ENCODE measurements around the gene BRD4.
A peak's percentile ranks its signal among the peaks of the same experiment; 100 is the strongest.

Gene BRD4

GRCh38 chr19:15248648-15249527 is 83.5 kb downstream of the BRD4 start:
- peak; percentile 35 for DNase-seq (ENCODE audit: low spot score)

- no peak for DNase-seq (ENCODE audit: low spot score)
These were observed 84.2 kb downstream of the BRD4 start for GRCh38 chr19:15248106-15248505.

- no peak for DNase-seq (ENCODE audit: low spot score)
These were observed 85.0 kb downstream of the BRD4 start for GRCh38 chr19:15247107-15248014.

- no peak for DNase-seq (ENCODE audit: low spot score)
These were observed 86.2 kb downstream of the BRD4 start for GRCh38 chr19:15246198-15246481.

- DNase-seq (ENCODE audit: low spot score) = no peak
These were observed 86.8 kb downstream of the BRD4 start for GRCh38 chr19:15245370-15246197.

GRCh38 chr19:15244808-15245207 is 87.5 kb downstream of the BRD4 start:
- DNase-seq (ENCODE audit: low spot score) = no peak

GRCh38 chr19:15244106-15244803 is 88.1 kb downstream of the BRD4 start:
- no peak for DNase-seq (ENCODE audit: low spot score)

- DNase-seq (ENCODE audit: low spot score) = no peak
These were observed 88.9 kb downstream of the BRD4 start for GRCh38 chr19:15243236-15243957.

- no peak for DNase-seq (ENCODE audit: low spot score)
These were observed 91.0 kb downstream of the BRD4 start for GRCh38 chr19:15241259-15241910.

GRCh38 chr19:15240515-15240914 is 91.8 kb downstream of the BRD4 start:
- no peak for DNase-seq (ENCODE audit: low spot score)

GRCh38 chr19:15239337-15239949 is 92.9 kb downstream of the BRD4 start:
- DNase-seq (ENCODE audit: low spot score) = no peak

- no peak for DNase-seq (ENCODE audit: low spot score)
These were observed 93.6 kb downstream of the BRD4 start for GRCh38 chr19:15238639-15239155.

- no peak for DNase-seq (ENCODE audit: low spot score)
These were observed 94.3 kb downstream of the BRD4 start for GRCh38 chr19:15237759-15238638.

GRCh38 chr19:15236886-15237285 is 95.5 kb downstream of the BRD4 start:
- DNase-seq (ENCODE audit: low spot score) = no peak

GRCh38 chr19:15235781-15236180 is 96.6 kb downstream of the BRD4 start:
- no peak for DNase-seq (ENCODE audit: low spot score)

GRCh38 chr19:15234431-15235130 is 97.8 kb downstream of the BRD4 start:
- no peak for DNase-seq (ENCODE audit: low spot score)

- no peak for DNase-seq (ENCODE audit: low spot score)
These were observed 101.1 kb downstream of the BRD4 start for GRCh38 chr19:15231271-15231670.

GRCh38 chr19:15227261-15227660 is 105.1 kb downstream of the BRD4 start:
- no peak for DNase-seq (ENCODE audit: low spot score)
